ENCODE measurements around the gene TAF10. TPM values are rescaled to one million over a fixed set of nuclear protein-coding genes. Genes with fewer than 3 reads are reported as not detected.

Gene TAF10
- total RNA-seq, 1 donor from 2014 or later, result 43.2 TPM

DNA sequence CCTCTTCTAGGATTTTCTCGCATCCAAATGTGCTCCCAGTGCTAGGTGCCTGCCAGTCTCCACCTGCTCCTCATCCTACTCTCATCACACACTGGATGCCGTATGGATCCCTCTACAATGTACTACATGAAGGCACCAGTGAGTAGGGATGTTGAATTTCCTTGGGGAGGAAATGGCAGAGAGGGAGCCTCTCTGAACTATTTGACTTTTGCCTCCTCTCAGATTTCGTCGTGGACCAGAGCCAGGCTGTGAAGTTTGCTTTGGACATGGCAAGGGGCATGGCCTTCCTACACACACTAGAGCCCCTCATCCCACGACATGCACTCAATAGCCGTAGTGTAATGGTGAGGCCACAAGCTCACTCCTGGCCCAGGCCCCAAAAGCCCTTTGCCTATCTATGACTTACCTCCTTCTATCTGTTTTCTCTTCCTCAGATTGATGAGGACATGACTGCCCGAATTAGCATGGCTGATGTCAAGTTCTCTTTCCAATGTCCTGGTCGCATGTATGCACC lies 2.5 kb downstream of the TAF10 start:
- Histone ChIP-seq H3K27me3 (ENCODE audit: control insufficient read depth, insufficient read depth, low read length) (no peaks in the 10 kb centered on the region), H3K4me3 (ENCODE audit: low read depth, low read length) (no peak overlapping the region), H3K36me3 (ENCODE audit: control insufficient read depth, insufficient read depth, low read length) (peaks cover 22% of the 10 kb centered on the region)
- no peak for FAIRE-seq
- TF ChIP-seq, protein P1, sequence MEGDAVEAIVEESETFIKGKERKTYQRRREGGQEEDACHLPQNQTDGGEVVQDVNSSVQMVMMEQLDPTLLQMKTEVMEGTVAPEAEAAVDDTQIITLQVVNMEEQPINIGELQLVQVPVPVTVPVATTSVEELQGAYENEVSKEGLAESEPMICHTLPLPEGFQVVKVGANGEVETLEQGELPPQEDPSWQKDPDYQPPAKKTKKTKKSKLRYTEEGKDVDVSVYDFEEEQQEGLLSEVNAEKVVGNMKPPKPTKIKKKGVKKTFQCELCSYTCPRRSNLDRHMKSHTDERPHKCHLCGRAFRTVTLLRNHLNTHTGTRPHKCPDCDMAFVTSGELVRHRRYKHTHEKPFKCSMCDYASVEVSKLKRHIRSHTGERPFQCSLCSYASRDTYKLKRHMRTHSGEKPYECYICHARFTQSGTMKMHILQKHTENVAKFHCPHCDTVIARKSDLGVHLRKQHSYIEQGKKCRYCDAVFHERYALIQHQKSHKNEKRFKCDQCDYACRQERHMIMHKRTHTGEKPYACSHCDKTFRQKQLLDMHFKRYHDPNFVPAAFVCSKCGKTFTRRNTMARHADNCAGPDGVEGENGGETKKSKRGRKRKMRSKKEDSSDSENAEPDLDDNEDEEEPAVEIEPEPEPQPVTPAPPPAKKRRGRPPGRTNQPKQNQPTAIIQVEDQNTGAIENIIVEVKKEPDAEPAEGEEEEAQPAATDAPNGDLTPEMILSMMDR (IDR thresholded peaks at IDR 0.05; ENCODE audit: insufficient read depth, low read length, severe bottlenecking), result no peak
- DNase-seq (ENCODE audit: low read depth), result no peak

DNA sequence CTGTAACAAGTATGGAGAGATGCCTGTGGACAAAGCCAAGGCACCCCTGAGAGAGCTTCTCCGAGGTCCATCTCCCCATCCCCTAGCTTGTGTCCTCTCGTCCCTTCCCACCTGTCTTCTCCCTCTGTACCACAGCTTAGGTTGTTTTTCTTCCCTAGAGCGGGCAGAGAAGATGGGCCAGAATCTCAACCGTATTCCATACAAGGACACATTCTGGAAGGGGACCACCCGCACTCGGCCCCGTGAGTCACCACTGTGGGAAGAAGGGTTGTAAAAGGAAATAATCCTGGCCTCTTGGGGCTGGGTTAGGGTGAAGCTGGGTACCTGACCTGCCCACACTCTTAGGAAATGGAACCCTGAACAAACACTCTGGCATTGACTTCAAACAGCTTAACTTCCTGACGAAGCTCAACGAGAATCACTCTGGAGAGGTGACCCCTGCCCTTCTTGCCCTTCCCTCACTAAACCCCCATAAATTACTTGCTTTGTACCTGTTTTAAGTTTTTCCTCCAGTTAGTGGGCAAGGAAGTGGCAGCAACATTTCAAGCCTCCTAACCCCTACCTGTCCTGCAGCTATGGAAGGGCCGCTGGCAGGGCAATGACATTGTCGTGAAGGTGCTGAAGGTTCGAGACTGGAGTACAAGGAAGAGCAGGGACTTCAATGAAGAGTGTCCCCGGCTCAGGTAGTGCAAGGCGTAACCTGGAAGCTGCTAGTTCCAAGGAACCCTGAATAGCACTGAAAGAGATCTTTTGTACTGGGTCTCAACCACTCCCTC lies 3.1 kb downstream of the TAF10 start:
- TF ChIP-seq, protein P1 (IDR thresholded peaks at IDR 0.05; ENCODE audit: insufficient read depth, low read length, severe bottlenecking), result no peak
- Histone ChIP-seq H3K4me3 (ENCODE audit: low read depth, low read length) (no peak overlapping the region), H3K27me3 (ENCODE audit: control insufficient read depth, insufficient read depth, low read length) (no peaks in the 10 kb centered on the region), H3K36me3 (ENCODE audit: control insufficient read depth, insufficient read depth, low read length) (peaks cover 22% of the 10 kb centered on the region)
- DNase-seq (ENCODE audit: low read depth) (no peak), FAIRE-seq (no peak)

DNA sequence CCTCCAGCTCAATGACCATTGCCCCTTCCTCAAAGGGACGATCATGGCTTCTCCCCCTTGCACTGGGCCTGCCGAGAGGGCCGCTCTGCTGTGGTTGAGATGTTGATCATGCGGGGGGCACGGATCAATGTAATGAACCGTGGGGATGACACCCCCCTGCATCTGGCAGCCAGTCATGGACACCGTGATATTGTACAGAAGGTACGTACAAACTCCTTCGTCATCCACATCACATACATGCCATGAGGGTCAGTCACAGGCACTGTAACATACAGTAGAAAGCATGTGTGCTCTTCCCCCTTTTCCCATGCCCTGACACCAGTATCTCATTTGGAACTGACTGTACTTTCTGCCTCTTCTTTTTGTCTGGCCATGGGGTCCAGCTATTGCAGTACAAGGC lies 4.0 kb downstream of the TAF10 start:
- TF ChIP-seq, protein P1 (IDR thresholded peaks at IDR 0.05; ENCODE audit: insufficient read depth, low read length, severe bottlenecking), result no peak
- no peaks in the 10 kb centered on the region for H3K27me3 ChIP-seq (ENCODE audit: control insufficient read depth, insufficient read depth, low read length)
- FAIRE-seq (no peak), DNase-seq (ENCODE audit: low read depth) (no peak)
- peaks cover 22% of the 10 kb centered on the region for H3K36me3 ChIP-seq (ENCODE audit: control insufficient read depth, insufficient read depth, low read length)
- H3K4me3 ChIP-seq (ENCODE audit: low read depth, low read length), result no peak overlapping the region

DNA sequence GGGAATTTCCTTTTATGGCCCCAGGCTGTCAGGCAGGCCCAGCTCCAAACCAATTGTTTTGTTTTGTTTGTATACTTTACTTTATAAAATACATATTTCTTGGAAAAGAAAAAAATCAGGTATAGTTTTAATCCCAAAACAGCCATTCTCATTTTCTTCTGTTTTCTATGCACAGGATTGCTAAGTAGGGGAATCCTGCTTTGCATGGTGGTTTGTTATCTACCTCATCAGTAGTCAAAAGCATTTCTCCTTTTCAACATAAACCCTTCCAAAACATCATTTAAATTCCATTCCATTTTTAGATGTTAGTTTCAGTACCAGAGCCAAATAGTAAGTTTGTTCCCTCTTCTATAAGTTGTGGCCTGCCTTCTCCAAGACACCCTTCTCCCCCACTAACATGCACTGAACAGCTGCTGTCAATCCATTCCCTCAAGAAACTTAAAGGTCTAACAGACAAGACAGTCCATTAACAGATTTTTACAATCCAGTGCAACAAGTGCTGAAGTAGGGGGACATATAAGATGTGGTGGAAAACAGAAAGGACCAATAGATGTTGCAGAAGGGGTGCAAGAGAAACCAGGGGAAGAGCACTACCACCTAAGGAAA lies 4.7 kb downstream of the TAF10 start:
- H3K4me3 ChIP-seq (ENCODE audit: low read depth, low read length), result no peak overlapping the region
- DNase-seq (ENCODE audit: low read depth), result no peak
- TF ChIP-seq, protein P1 (IDR thresholded peaks at IDR 0.05; ENCODE audit: insufficient read depth, low read length, severe bottlenecking), result no peak
- H3K36me3 ChIP-seq (ENCODE audit: control insufficient read depth, insufficient read depth, low read length), result peaks cover 22% of the 10 kb centered on the region
- no peaks in the 10 kb centered on the region for H3K27me3 ChIP-seq (ENCODE audit: control insufficient read depth, insufficient read depth, low read length)
- no peak for FAIRE-seq

DNA sequence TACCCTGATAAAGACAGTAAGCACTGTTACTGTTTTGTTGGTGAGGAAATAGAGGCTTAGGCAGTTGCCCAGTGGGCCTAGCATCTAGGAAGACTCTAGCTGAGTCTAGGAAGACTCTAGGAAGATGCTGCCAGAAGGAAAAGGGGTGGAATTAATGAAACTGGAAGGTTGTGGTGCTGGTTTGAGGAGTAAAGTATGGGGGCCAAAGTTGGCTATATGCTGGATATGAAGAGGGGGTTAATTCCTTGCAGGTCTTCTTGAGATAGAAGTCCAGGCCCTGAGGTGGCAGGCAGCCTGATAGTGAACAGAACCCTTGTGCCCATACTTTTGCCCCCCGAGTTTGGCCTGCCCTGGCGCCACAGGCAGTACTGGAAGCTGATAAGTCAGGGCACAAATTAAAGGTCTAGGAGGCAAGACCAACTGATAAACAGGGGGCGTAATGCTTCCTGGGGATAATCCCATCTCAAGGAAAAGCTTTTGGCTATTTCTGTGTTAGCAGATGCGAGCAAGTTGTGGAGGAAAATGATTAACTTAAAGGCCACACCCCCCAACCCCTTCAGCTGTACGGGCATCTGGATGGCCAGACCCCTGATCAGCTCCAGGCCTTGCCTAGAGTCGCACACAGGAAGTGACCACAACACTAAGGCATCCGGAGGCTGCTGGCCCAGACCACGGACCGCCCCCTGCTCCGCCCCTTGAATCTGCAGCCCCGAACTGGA lies 5.4 kb downstream of the TAF10 start:
- DNase-seq (ENCODE audit: low read depth) (peak; percentile 86), FAIRE-seq (no peak)
- no peaks in the 10 kb centered on the region for H3K27me3 ChIP-seq (ENCODE audit: control insufficient read depth, insufficient read depth, low read length)
- TF ChIP-seq, protein P1 (IDR thresholded peaks at IDR 0.05; ENCODE audit: insufficient read depth, low read length, severe bottlenecking), result no peak
- H3K4me3 ChIP-seq (ENCODE audit: low read depth, low read length), result no peak overlapping the region
- peaks cover 22% of the 10 kb centered on the region for H3K36me3 ChIP-seq (ENCODE audit: control insufficient read depth, insufficient read depth, low read length)

Measured in bronchial epithelial cell (primary cell).